ENCODE results near the gene MRPS12. TPM values are rescaled to one million over a fixed set of nuclear protein-coding genes. Genes with fewer than 3 reads are reported as not detected.

Gene MRPS12
- total and polyA plus RNA-seq, 2 of the 13 experiments (the other 11 are each of a cell fraction or from before 2014, with no cell fraction given) = 27.5 to 54.8 TPM

- TF ChIP-seq SKI (IDR thresholded peaks at IDR 0.05; ENCODE audit: partially characterized antibody) = no peak
- peak; percentile 42; the same call in 1 of the 2 replicates for TF ChIP-seq ZFY (CRISPR knock-in tag; IDR thresholded peaks at IDR 0.05)
- TF ChIP-seq SNAPC5 (CRISPR knock-in tag; IDR thresholded peaks at IDR 0.05; ENCODE audit: borderline replicate concordance) = no peak
- no peak for TF ChIP-seq NR2F2 (IDR thresholded peaks at IDR 0.05; ENCODE audit: borderline replicate concordance, low read depth)
- TF ChIP-seq ZNF790 (CRISPR knock-in tag; IDR thresholded peaks at IDR 0.05; ENCODE audit: borderline replicate concordance) = no peak
- TF ChIP-seq ZNF335 (CRISPR knock-in tag; IDR thresholded peaks at IDR 0.05) = no peak
- 0 out of 2 replicates have a peak, but pooled peaks have one; percentile 30 for TF ChIP-seq TFAP4 (IDR thresholded peaks at IDR 0.05; ENCODE audit: borderline replicate concordance, low read depth)
- TF ChIP-seq ZNF235 (CRISPR knock-in tag; IDR thresholded peaks at IDR 0.05; ENCODE audit: borderline replicate concordance) = no peak
- no peak for TF ChIP-seq STAT6 (CRISPR knock-in tag; IDR thresholded peaks at IDR 0.05; ENCODE audit: borderline replicate concordance)
- 0 out of 2 replicates have a peak, but pooled peaks have one; percentile 24 for TF ChIP-seq FOXA3 (CRISPR knock-in tag; IDR thresholded peaks at IDR 0.05)
- TF ChIP-seq PAWR (CRISPR knock-in tag; IDR thresholded peaks at IDR 0.05; ENCODE audit: borderline replicate concordance) = no peak
- no peak for TF ChIP-seq XBP1 (CRISPR knock-in tag; IDR thresholded peaks at IDR 0.05)
- no peak for TF ChIP-seq SMAD3 (CRISPR knock-in tag; IDR thresholded peaks at IDR 0.05)
- no peak for TF ChIP-seq SALL2 (CRISPR knock-in tag; IDR thresholded peaks at IDR 0.05)
- TF ChIP-seq ATF5 (CRISPR knock-in tag; IDR thresholded peaks at IDR 0.05; ENCODE audit: low read depth) = 0 out of 2 replicates have a peak, but pooled peaks have one; percentile 35
- no peak for TF ChIP-seq ZBTB20 (CRISPR knock-in tag; IDR thresholded peaks at IDR 0.05; ENCODE audit: borderline replicate concordance, low read depth)
- no peak for TF ChIP-seq ZNF772 (CRISPR knock-in tag; IDR thresholded peaks at IDR 0.05)
- no peak for TF ChIP-seq U2AF1 (optimal IDR thresholded peaks at IDR 0.05; ENCODE audit: low read depth, low read length)
- no peak for TF ChIP-seq GABPA (IDR thresholded peaks at IDR 0.05; ENCODE audit: low read depth, low read length)
- no peak for TF ChIP-seq GABPA (CRISPR knock-in tag; IDR thresholded peaks at IDR 0.05; ENCODE audit: low read depth)
- TF ChIP-seq HMGXB4 (CRISPR knock-in tag; IDR thresholded peaks at IDR 0.05; ENCODE audit: borderline replicate concordance in 1 of 2, low read depth in 1 of 2) = 0 out of 4 replicates have a peak, but pooled peaks have one; percentile 38 to 54
- TF ChIP-seq HNF4A (CRISPR knock-in tag; IDR thresholded peaks at IDR 0.05) = peak; percentile 38; the same call in 1 of the 2 replicates
- no peak for TF ChIP-seq ZNF136 (CRISPR knock-in tag; IDR thresholded peaks at IDR 0.05; ENCODE audit: low read depth)
- 0 out of 2 replicates have a peak, but pooled peaks have one; percentile 12 for TF ChIP-seq HOXA3 (CRISPR knock-in tag; IDR thresholded peaks at IDR 0.05)
These were observed 50.0 kb downstream of the MRPS12 start (continued) for GRCh38 chr19:38980583-38981374.
